Activated naive CD8-positive, alpha-beta T cell treated with anti-CD3 and anti-CD28 coated beads, Interleukin-2, amount 10 ng/mL, durations not matched to agents 7 days and 5 days (primary cell): ENCODE data around the gene TMEM45A. TPM values are rescaled to one million over a fixed set of nuclear protein-coding genes. Genes with fewer than 3 reads are reported as not detected.
"Not testable (repeated sequence)": the region's sequence is repeated elsewhere in the genome, so short reads cannot be mapped to it uniquely, and the experiment has no call there.

ENCODE experiments used
- ATAC-seq: fragments of 150-1000 bp; cut with Tn5 transposase; one replicate; pipeline ENCODE4 v1.10.0; 2021; ENCODE audit warnings: low read depth, moderate library complexity
- POLR2A ChIA-PET: fragments of 350-600 bp; sonication (Branson Sonifier 250); formaldehyde crosslinking; loops from one replicate; lab custom pipeline; 2021; ENCODE audit warnings: antibody characterized with exemption; lab: Charles Lee
- DNase-seq: peaks from one replicate; pipeline ENCODE4 v3.0.0; 2021
- H3K27ac Mint-ChIP-seq: one replicate; pipeline ENCODE4 v1.8.0; 2022; ENCODE audit warnings: mild to moderate bottlenecking, mixed read lengths
- H3K27me3 Mint-ChIP-seq: one replicate; pipeline ENCODE4 v1.8.0; 2022; ENCODE audit warnings: mild to moderate bottlenecking, moderate library complexity, mixed read lengths
- H3K36me3 Mint-ChIP-seq: one replicate; pipeline ENCODE4 v1.8.0; 2021; ENCODE audit warnings: mild to moderate bottlenecking, mixed read lengths
- H3K4me1 Mint-ChIP-seq: one replicate; pipeline ENCODE4 v1.8.0; 2021; ENCODE audit warnings: mixed read lengths
- H3K4me3 Mint-ChIP-seq: one replicate; pipeline ENCODE4 v1.8.0; 2022; ENCODE audit warnings: mild to moderate bottlenecking, moderate library complexity, mixed read lengths
- H3K9me3 Mint-ChIP-seq: one replicate; pipeline ENCODE4 v1.8.0; 2021; ENCODE audit warnings: mixed read lengths
- total RNA-seq, 2 experiments: library from RNA; stranded (reverse); gene quantifications; one replicate each; pipeline ENCODE4 v1.2.3, GENCODE V29; 2021

TMEM45A gene
- total RNA-seq, 2 experiments from 2014 or later = 0.20 to 0.78 TPM

GRCh38 chr3:100526613-100527346 is 34.4 kb downstream of the TMEM45A start:
- Mint-ChIP-seq H3K9me3 (no peaks in the 10 kb centered on the region), H3K4me3 (no peak overlapping the region), H3K27me3 (peaks cover 18% of the 10 kb centered on the region), H3K36me3 (no peaks in the 10 kb centered on the region), H3K27ac (no peak overlapping the region), H3K4me1 (no peaks in the 10 kb centered on the region)
- DNase-seq (no peak), ATAC-seq (no peak)
- POLR2A ChIA-PET = interaction anchor here (0.6 kb wide), 1 partner anchor 50 kb away, joined by 3 read pairs; no protein-coding TSS in a partner anchor

- H3K27me3 Mint-ChIP-seq = peaks cover 18% of the 10 kb centered on the region
- no peak overlapping the region for H3K27ac Mint-ChIP-seq
- H3K36me3 Mint-ChIP-seq = no peaks in the 10 kb centered on the region
- no peak overlapping the region for H3K4me3 Mint-ChIP-seq
- POLR2A ChIA-PET = interaction anchor here (0.6 kb wide), 1 partner anchor 49 kb away, joined by 3 read pairs; no protein-coding TSS in a partner anchor
- no peaks in the 10 kb centered on the region for H3K9me3 Mint-ChIP-seq
- ATAC-seq (no peak), DNase-seq (no peak)
- no peaks in the 10 kb centered on the region for H3K4me1 Mint-ChIP-seq
Measured at GRCh38 chr3:100527347-100527735, 34.9 kb downstream of the TMEM45A start.

- Mint-ChIP-seq H3K27ac (no peak overlapping the region), H3K27me3 (peaks cover 13% of the 10 kb centered on the region), H3K4me3 (no peak overlapping the region), H3K36me3 (no peaks in the 10 kb centered on the region), H3K4me1 (no peaks in the 10 kb centered on the region), H3K9me3 (no peaks in the 10 kb centered on the region)
- POLR2A ChIA-PET = no interaction called here
- DNase-seq (no peak), ATAC-seq (no peak)
Measured at GRCh38 chr3:100531093-100531492, 38.7 kb downstream of the TMEM45A start.

GRCh38 chr3:100532411-100532810 is 40.0 kb downstream of the TMEM45A start:
- POLR2A ChIA-PET = no interaction called here
- Mint-ChIP-seq H3K4me3 (no peak overlapping the region), H3K4me1 (no peaks in the 10 kb centered on the region)

GRCh38 chr3:100533176-100533575 is 40.8 kb downstream of the TMEM45A start:
- Mint-ChIP-seq H3K27ac (no peak overlapping the region), H3K9me3 (no peaks in the 10 kb centered on the region), H3K27me3 (peaks cover 5% of the 10 kb centered on the region), H3K4me3 (no peak overlapping the region), H3K4me1 (no peaks in the 10 kb centered on the region), H3K36me3 (no peaks in the 10 kb centered on the region)
- ATAC-seq = no peak
- POLR2A ChIA-PET = no interaction called here
- no peak for DNase-seq

More at GRCh38 chr3:100532411-100532810, 40.0 kb downstream of the TMEM45A start:
- no peaks in the 10 kb centered on the region for H3K9me3 Mint-ChIP-seq
- H3K36me3 Mint-ChIP-seq = no peaks in the 10 kb centered on the region
- DNase-seq (no peak), ATAC-seq (no peak)
- H3K27me3 Mint-ChIP-seq = peaks cover 12% of the 10 kb centered on the region
- H3K27ac Mint-ChIP-seq = no peak overlapping the region

GRCh38 chr3:100535610-100535943 is 43.2 kb downstream of the TMEM45A start:
- Mint-ChIP-seq H3K36me3 (no peaks in the 10 kb centered on the region), H3K4me3 (no peak overlapping the region), H3K9me3 (no peaks in the 10 kb centered on the region), H3K27ac (no peak overlapping the region), H3K4me1 (no peaks in the 10 kb centered on the region), H3K27me3 (no peaks in the 10 kb centered on the region)
- no peak for ATAC-seq
- POLR2A ChIA-PET = no interaction called here
- DNase-seq = no peak

GRCh38 chr3:100536093-100536492 is 43.7 kb downstream of the TMEM45A start:
- Mint-ChIP-seq H3K27ac (no peak overlapping the region), H3K27me3 (peaks cover 2% of the 10 kb centered on the region), H3K4me1 (no peaks in the 10 kb centered on the region), H3K4me3 (no peak overlapping the region), H3K9me3 (peaks cover under 1% of the 10 kb centered on the region), H3K36me3 (no peaks in the 10 kb centered on the region)
- POLR2A ChIA-PET = no interaction called here
- ATAC-seq = no peak
- DNase-seq = no peak

- no peak overlapping the region for H3K27ac Mint-ChIP-seq
- POLR2A ChIA-PET = no interaction called here
- no peak for ATAC-seq
- H3K4me1 Mint-ChIP-seq = no peaks in the 10 kb centered on the region
- DNase-seq = no peak
- peaks cover 7% of the 10 kb centered on the region for H3K27me3 Mint-ChIP-seq
- peaks cover 1% of the 10 kb centered on the region for H3K9me3 Mint-ChIP-seq
- no peaks in the 10 kb centered on the region for H3K36me3 Mint-ChIP-seq
- no peak overlapping the region for H3K4me3 Mint-ChIP-seq
Measured at GRCh38 chr3:100537646-100538338, 45.4 kb downstream of the TMEM45A start.

GRCh38 chr3:100538339-100538706 is 45.9 kb downstream of the TMEM45A start:
- Mint-ChIP-seq H3K36me3 (no peaks in the 10 kb centered on the region), H3K9me3 (peaks cover 1% of the 10 kb centered on the region), H3K27ac (no peak overlapping the region), H3K4me3 (no peak overlapping the region), H3K27me3 (peaks cover 7% of the 10 kb centered on the region), H3K4me1 (no peaks in the 10 kb centered on the region)
- ATAC-seq (no peak), DNase-seq (no peak)
- POLR2A ChIA-PET = no interaction called here

GRCh38 chr3:100540791-100541334 is 48.4 kb downstream of the TMEM45A start:
- no peaks in the 10 kb centered on the region for H3K4me1 Mint-ChIP-seq
- ATAC-seq (no peak), DNase-seq (no peak)
- H3K9me3 Mint-ChIP-seq = peaks cover 1% of the 10 kb centered on the region
- H3K27ac Mint-ChIP-seq = no peak overlapping the region
- POLR2A ChIA-PET = no interaction called here
- peaks cover 23% of the 10 kb centered on the region for H3K27me3 Mint-ChIP-seq
- no peaks in the 10 kb centered on the region for H3K36me3 Mint-ChIP-seq
- H3K4me3 Mint-ChIP-seq = no peak overlapping the region

- ATAC-seq, H3K9me3 Mint-ChIP-seq, DNase-seq, H3K27ac Mint-ChIP-seq, H3K4me3 Mint-ChIP-seq, H3K4me1 Mint-ChIP-seq, POLR2A ChIA-PET, H3K36me3 Mint-ChIP-seq: not testable (repeated sequence)
- H3K27me3 Mint-ChIP-seq = peaks cover 23% of the 10 kb centered on the region
Measured at GRCh38 chr3:100541428-100541827, 49.0 kb downstream of the TMEM45A start.

GRCh38 chr3:100545371-100545770 is 53.0 kb downstream of the TMEM45A start:
- POLR2A ChIA-PET = no interaction called here
- peaks cover 1% of the 10 kb centered on the region for H3K9me3 Mint-ChIP-seq
- DNase-seq (no peak), ATAC-seq (no peak)
- no peak overlapping the region for H3K4me3 Mint-ChIP-seq
- H3K4me1 Mint-ChIP-seq = no peaks in the 10 kb centered on the region
- H3K27me3 Mint-ChIP-seq = peaks cover 33% of the 10 kb centered on the region
- H3K27ac Mint-ChIP-seq = no peak overlapping the region
- no peaks in the 10 kb centered on the region for H3K36me3 Mint-ChIP-seq

- H3K4me3 Mint-ChIP-seq = no peak overlapping the region
- no peak for DNase-seq
- H3K27ac Mint-ChIP-seq = no peak overlapping the region
- H3K27me3 Mint-ChIP-seq = peaks cover 31% of the 10 kb centered on the region
- H3K4me1 Mint-ChIP-seq = no peaks in the 10 kb centered on the region
- H3K9me3 Mint-ChIP-seq = no peaks in the 10 kb centered on the region
- POLR2A ChIA-PET = no interaction called here
- H3K36me3 Mint-ChIP-seq = no peaks in the 10 kb centered on the region
- no peak for ATAC-seq
Measured at GRCh38 chr3:100546020-100546744, 53.8 kb downstream of the TMEM45A start.
